RWPE1 (cell line): ENCODE results near the gene GPC3.

Source experiments
- CTCF ChIA-PET: fragments of 350-600 bp; sonication (Branson Sonifier 250); formaldehyde crosslinking; extraction: SDS; loops from one replicate; lab custom pipeline; 2021; lab: Yijun Ruan, JAX
- POLR2A ChIA-PET: fragments of 400-600 bp; formaldehyde crosslinking; extraction: SDS; loops from one replicate; lab custom pipeline; 2020; ENCODE audit warnings: antibody characterized with exemption; ENCODE audit not compliant: low non-redundant PET; lab: Yijun Ruan, JAX
- DNase-seq: peaks from one replicate; pipeline ENCODE4 v3.0.0; 2012; ENCODE audit warnings: low spot score
- H3K27ac ChIP-seq: fragments of 450-650 bp; 2 replicates; pipeline ENCODE4 v1.5.1; 2017
- TF ChIP-seq, protein P1 (sequence below): fragments of 450-650 bp; conservative IDR thresholded peaks from 2 replicates; pipeline ENCODE4 v1.5.1; 2017; ENCODE audit warnings: low read depth, mild to moderate bottlenecking

The GPC3 gene

DNA sequence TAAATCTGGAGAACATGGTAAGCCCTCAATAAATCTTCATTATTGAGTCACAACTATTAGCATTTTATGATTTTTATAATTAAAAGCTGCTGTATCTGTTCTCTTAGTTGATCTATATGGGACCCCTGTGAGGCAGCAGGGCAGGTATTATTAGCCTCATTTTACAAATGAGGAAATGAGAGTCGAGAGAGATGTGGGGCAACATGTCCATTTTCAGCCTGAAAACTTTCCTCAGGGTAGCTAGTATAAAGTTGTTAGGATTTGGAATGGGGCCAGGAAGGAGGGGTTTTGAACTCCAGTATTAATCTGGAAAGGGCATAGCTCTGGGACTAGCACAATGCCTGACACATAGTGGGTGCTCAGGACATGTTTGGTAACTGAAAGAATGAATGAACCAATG is 378.4 kb downstream of the GPC3 start:
- ChIA-PET POLR2A (no interaction called here), CTCF (no interaction called here)
- DNase-seq, result no peak
- H3K27ac ChIP-seq, result no peak overlapping the region
- TF ChIP-seq, protein P1, sequence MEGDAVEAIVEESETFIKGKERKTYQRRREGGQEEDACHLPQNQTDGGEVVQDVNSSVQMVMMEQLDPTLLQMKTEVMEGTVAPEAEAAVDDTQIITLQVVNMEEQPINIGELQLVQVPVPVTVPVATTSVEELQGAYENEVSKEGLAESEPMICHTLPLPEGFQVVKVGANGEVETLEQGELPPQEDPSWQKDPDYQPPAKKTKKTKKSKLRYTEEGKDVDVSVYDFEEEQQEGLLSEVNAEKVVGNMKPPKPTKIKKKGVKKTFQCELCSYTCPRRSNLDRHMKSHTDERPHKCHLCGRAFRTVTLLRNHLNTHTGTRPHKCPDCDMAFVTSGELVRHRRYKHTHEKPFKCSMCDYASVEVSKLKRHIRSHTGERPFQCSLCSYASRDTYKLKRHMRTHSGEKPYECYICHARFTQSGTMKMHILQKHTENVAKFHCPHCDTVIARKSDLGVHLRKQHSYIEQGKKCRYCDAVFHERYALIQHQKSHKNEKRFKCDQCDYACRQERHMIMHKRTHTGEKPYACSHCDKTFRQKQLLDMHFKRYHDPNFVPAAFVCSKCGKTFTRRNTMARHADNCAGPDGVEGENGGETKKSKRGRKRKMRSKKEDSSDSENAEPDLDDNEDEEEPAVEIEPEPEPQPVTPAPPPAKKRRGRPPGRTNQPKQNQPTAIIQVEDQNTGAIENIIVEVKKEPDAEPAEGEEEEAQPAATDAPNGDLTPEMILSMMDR, result no peak

DNA sequence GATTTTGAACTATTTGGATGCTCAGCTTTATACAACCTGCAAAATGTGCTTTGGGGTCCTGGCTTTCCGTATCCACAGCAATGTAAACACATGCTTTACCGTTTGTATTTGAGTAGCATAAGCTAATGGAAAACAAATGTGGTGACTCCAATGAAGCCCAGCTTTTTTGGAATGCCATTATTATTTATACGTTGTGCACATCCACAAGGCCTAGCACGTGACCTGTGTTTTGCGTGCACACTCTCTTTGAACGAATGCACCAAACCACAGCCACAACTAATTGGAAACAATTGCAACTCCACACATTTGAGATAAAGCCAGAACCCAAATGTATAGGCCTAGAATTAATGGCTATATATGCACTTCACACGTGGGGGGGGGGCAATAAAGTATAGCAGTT is 380.6 kb downstream of the GPC3 start:
- TF ChIP-seq, protein P1, result no peak
- no peak overlapping the region for H3K27ac ChIP-seq
- ChIA-PET CTCF (interaction anchor here (0.7 kb wide), 1 partner anchor 448 kb away, joined by 3 read pairs; no protein-coding TSS in a partner anchor), POLR2A (interaction anchor here (0.7 kb wide), 1 partner anchor 11 kb away, joined by 6 read pairs; no protein-coding TSS in a partner anchor)
- DNase-seq, result no peak

DNA sequence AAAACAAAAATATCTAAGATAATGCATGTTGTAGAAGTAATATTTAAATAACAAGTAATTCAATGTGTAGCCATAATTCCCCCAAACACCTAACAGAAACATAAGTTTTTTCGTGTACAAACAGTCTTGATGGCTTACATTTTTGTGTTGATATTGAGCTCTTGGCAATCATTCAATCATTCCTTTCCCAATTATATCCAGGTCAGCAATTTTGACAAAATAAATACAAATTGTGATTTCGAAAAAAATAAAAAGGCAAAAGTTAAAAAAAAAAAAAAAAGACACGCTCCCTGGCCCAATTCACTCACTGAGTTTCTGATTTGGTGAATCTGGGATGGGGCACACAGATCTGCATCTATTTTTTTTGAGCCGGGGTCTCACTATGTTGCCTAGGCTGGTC is 382.5 kb downstream of the GPC3 start:
- no peak overlapping the region for H3K27ac ChIP-seq
- ChIA-PET CTCF (interaction anchor here (0.7 kb wide), 1 partner anchor 8 kb away, joined by 5 read pairs; no protein-coding TSS in a partner anchor), POLR2A (no interaction called here)
- TF ChIP-seq, protein P1, result no peak
- no peak for DNase-seq

DNA sequence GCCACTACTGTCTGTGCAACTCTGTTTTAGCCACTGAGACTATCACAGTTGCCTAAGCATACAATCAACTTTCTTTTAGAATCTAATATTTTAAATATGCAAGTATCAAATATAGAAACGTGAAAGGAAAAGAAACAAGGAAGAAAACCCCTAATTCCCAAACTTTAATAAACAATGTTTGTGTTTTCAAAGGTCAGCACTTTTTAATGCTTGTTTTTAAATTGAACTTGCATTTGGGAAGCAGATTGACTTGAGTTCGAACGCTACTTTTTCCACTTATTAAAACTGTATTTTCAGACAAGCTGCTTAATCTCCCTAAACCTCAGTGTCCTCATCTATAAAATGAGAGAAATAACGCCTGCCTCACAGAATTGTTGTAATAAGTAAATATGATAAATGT is 384.3 kb downstream of the GPC3 start:
- H3K27ac ChIP-seq, result no peak overlapping the region
- CTCF ChIA-PET, result no interaction called here
- DNase-seq, result no peak
- POLR2A ChIA-PET, result no interaction called here
- TF ChIP-seq, protein P1, result no peak

DNA sequence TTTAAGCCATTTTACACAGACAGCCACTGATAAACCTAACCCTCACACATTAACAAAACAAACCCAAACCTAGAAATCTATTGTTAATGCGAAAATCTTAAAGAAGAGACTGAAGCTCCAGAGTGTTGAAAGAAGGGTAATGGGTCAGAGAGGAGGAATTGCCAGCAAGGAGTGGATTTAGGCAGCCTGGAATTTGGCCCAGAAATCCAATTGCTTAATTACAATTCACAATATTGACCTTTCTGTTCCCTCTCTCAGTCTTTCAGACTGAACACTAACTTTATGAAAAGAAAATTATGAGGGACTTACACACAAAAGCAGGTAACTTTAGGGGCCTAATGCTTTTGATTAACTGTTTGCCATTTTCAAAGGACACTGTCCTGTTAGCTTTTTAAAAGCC is 384.9 kb downstream of the GPC3 start:
- no peak overlapping the region for H3K27ac ChIP-seq
- DNase-seq, result no peak
- ChIA-PET POLR2A (no interaction called here), CTCF (no interaction called here)
- TF ChIP-seq, protein P1, result no peak

DNA sequence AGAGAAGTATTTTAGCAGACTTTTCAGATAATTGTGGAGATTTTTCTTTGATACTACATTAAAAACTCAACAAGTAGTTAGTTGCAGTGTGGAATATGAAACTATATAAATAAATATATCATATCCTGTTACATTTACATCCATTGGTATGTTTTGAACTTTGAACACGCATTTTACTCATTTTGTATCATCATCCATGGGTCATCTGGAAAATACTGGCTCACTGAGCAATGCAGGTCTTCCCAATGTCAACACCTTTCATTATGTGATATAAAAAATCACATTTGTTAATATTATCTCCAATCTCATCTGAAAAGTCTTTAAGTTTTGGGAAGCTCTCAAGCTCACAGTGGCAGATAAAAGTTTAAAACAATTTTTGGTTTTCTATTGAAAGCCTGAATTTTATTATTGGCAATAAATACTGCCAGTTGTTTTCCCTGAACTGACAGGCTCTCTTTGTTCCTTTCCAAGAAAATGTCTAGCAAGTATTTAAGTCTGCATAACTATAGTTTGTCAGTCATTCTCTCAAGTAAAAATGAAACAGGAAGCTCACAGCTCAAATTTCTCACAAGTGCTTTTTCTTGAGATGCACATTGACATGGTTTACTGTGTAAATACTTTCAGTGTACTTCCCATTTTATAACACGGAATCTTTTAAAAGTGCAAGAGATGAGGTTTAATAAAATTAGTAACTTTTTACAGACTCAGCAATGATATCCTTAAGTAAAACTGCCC is 386.6 kb downstream of the GPC3 start:
- H3K27ac ChIP-seq, result no peak overlapping the region
- TF ChIP-seq, protein P1, result no peak
- no peak for DNase-seq
- ChIA-PET POLR2A (no interaction called here), CTCF (no interaction called here)
